ENCODE results near the gene CYP19A1.
A peak's percentile ranks its signal among the peaks of the same experiment; 100 is the strongest.
"Not testable (repeated sequence)": the region's sequence is repeated elsewhere in the genome, so short reads cannot be mapped to it uniquely, and the experiment has no call there.

Gene CYP19A1

DNA sequence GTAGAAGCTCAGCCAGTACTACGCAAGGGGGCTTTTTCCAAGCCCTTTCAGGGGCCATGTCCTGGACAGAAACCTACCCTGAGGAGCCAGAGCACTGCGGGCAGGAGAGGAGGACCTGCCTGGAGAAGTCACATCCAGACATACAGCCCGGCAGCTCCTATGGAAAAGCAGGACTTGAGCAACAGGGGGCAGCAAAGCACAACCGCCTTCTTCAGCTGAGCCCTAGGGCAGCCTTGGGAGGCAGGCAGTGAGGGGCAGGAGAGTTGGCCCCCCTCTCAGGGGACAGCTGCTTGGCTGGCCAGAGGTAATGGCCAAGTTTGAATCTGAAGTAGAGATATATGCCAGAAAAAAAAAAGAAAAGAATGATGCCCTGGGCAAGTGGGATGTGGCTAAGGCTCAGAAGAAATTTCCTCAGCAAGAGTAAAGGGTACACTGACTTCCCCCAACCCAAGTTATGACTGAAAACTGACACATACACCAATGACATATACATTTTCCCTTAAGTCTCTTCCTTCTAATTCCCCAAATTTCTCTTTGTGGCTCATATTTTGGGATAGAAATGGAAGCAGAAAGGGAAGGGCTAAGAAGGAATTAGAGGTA is 56.9 kb downstream of the CYP19A1 start:
- TF ChIP-seq POLR2A (IDR thresholded peaks at IDR 0.05; ENCODE audit: low read length) (no peak), GATA1 (IDR thresholded peaks at IDR 0.05; ENCODE audit: low read depth, low read length) (no peak)
- DNase-seq, result peak; percentile 21 to 43

DNA sequence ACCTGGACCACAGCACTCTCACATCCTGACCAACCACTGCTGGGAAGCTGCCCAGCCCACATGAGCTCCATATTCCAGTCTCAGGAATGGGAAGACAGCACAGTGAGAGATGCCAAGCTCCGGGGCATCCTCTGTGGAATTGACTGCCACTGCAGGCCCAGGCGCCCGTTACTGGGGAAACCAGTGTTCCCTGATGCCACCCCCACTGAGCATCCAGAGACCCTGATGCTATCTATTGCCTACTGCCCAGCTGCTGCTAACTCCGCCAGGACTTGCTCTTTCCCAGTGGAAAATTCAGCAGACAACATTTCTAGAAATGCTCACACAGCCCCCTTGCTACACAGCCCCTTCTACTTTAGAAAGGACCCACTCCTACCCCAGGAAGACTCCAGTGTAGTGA is 57.6 kb downstream of the CYP19A1 start:
- no peak for DNase-seq
- TF ChIP-seq GATA1 (IDR thresholded peaks at IDR 0.05; ENCODE audit: low read depth, low read length) (no peak), POLR2A (IDR thresholded peaks at IDR 0.05; ENCODE audit: low read length) (no peak)

DNA sequence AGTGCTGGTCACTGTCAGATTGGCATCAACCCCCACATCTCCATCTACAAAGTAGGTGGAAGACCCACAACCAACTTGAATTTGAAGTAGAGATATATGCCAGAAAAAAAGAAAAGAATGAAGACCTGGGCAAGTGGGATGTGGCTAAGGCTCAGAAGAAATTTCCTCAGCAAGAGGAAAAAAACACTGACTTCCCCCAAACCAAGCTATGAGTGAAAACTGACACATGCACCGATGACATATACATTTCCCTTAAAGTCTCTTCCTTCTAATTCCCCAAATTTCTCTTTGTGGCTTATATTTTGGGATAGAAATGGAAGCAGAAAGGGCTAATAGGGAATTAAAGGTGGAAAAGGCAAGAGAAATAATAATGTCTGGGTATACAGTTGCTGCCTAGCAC is 59.0 kb downstream of the CYP19A1 start:
- DNase-seq, result no peak

DNA sequence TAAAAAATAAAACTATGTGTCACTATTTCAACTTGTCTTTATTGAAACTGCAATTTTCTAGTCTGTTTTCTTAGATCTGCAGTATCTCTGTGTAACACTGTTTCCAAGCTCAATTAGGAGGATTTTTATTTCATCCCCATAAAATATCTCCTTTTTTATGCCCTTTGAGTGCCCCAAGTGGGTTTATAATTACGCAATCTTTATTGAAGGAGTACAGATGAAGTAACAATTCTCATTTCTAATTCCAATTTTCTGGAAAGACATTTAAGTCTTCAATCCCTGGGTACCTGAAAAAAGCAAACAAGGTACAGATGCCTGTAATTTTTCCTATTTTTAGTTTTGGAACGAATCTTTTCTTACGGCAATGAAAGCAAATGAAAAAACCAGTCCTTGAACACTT is 61.3 kb downstream of the CYP19A1 start:
- DNase-seq, result no peak
- TF ChIP-seq GATA1 (IDR thresholded peaks at IDR 0.05; ENCODE audit: low read depth, low read length) (no peak), POLR2A (IDR thresholded peaks at IDR 0.05; ENCODE audit: low read length) (no peak)

More for the DNA sequence above, 59.0 kb downstream of the CYP19A1 start:
- TF ChIP-seq GATA1 (IDR thresholded peaks at IDR 0.05; ENCODE audit: low read depth, low read length), result no peak
- no peak for TF ChIP-seq POLR2A (IDR thresholded peaks at IDR 0.05; ENCODE audit: low read length)

DNA sequence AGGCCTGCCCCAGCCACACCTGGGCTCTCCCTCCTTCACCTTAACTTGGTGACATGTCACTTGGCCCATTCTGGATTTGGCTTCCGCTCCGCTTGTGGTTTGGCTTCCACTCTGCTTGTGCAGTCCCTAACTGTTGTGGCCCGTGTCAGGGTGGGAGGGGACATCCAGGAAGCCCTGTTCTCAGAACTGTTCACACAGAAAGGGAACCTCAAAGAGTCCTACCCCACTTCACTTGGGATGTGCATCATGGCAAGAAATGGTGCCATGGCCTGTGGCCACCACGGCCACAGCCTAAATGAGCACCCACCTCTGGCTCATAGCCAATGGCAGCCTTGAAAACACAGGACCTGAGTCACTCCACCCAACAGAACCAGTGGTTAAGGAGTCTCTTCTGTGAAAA is 63.4 kb downstream of the CYP19A1 start:
- TF ChIP-seq GATA1 (IDR thresholded peaks at IDR 0.05; ENCODE audit: low read depth, low read length) (no peak), POLR2A (IDR thresholded peaks at IDR 0.05; ENCODE audit: low read length) (no peak)
- DNase-seq, result no peak

DNA sequence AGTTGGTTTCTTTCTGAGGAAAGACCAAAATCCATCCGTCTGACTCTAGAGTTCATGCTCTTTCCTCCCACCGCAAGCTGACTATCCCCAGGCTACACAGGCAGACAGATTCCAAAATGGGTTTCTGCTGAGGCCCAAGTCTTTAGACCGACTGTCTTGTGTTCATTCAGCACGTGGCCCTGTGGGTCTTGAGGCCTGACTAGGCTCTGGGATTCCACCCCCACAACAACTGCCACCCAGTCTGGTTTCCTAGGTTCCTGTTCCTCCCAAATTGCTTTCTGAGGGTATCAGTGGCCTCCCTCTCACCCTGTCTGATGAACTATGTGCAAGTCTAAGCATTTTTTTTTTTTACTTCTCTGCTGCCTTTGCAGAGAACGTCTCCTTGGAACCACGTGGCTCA is 67.7 kb downstream of the CYP19A1 start:
- TF ChIP-seq POLR2A (IDR thresholded peaks at IDR 0.05; ENCODE audit: low read length) (no peak), GATA1 (IDR thresholded peaks at IDR 0.05; ENCODE audit: low read depth, low read length) (no peak)
- no peak for DNase-seq

DNA sequence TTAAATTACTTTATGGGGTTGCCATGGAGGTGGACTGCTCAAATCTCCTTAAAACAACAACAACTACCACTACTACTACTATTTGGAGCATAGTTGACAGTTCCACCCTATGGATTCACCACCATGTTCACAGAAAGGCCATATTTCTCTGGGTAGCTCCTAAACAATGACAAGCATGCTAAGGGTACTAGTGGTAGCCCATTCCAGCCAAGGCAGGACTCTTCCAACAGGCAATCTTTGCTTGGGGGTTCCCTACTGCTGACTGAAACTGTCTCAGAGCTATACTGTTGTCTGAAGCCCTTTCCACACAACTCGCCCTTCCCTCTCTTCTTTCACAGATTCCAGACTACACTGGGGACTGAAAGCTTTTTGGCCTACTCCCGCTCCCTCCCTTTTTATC is 68.9 kb downstream of the CYP19A1 start:
- DNase-seq, result no peak
- TF ChIP-seq GATA1 (IDR thresholded peaks at IDR 0.05; ENCODE audit: low read depth, low read length) (no peak), POLR2A (IDR thresholded peaks at IDR 0.05; ENCODE audit: low read length) (no peak)

DNA sequence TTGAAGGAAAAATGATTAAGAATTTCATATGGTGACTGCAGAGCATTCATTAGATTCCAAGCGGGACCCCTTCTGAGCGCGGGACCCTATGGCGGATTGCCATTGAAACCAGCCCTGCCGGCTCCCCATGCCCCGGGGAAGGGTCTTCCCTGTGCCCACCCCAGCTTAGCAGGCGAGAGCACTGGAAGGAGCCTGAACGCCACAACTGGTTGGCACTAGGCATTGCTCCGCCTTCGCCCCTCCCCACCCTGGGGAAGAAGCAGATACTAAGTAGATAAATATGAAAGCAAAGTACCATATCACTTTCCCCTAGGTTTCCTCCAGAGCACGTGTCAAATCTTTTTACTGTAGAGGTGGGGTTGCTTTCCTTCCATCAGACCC is 70.7 kb downstream of the CYP19A1 start:
- TF ChIP-seq POLR2A (IDR thresholded peaks at IDR 0.05; ENCODE audit: low read length) (no peak), GATA1 (IDR thresholded peaks at IDR 0.05; ENCODE audit: low read depth, low read length) (no peak)
- DNase-seq, result no peak

DNA sequence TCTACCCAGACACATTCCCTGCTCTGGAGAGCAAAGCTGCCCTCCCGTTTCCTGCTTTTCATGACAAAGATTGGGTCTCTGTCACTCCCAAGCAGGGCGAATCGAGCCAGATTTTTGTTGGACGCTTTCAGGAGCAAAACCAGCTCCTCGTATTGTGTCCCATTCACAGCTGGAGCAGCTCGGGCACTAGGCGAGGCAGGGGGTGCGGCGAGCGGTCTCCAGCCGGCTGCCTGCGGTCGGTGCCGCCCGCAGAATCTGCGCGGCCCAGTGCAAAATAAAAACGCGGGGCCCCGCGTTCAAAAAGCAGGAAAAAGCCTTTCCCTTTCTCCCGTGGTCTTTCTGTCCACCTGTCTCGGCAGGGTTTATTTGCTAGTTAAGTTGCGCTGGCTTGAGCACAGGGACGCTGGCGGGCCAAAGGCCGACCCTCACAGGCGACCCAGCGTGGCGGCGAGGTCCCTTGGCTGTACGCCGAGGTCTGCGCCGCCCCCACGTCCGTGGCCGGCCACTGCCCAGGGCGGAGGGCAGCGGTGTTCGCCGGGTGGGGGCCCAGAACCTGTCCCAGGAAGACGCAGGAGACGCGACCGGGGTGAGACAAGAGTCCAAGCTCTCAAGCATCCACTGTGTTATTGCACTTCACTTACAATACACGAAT is 71.2 kb downstream of the CYP19A1 start:
- TF ChIP-seq GATA1 (IDR thresholded peaks at IDR 0.05; ENCODE audit: low read depth, low read length) (no peak), POLR2A (IDR thresholded peaks at IDR 0.05; ENCODE audit: low read length) (no peak)
- DNase-seq, result no peak

DNA sequence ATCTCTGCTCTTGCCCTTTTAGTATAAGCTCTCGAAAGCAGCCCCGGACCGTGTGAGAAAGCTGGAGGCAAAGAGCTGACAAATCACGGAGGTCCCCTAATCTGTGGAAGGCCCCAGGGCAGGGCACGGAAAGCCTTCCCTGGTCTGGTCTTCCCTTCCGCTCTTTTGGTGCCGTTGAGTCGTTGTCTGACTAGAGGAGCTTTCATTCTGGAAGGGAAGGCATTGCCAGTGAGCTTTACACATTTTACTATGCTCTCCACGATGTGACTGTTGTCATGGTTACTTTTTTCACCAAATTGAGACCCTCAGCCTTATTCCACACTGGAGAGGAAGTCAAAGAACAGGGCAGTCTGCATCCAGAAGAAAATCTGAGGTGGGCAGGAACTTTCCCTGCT is 71.7 kb downstream of the CYP19A1 start:
- no peak for DNase-seq
- TF ChIP-seq POLR2A (IDR thresholded peaks at IDR 0.05; ENCODE audit: low read length), result no peak

DNA sequence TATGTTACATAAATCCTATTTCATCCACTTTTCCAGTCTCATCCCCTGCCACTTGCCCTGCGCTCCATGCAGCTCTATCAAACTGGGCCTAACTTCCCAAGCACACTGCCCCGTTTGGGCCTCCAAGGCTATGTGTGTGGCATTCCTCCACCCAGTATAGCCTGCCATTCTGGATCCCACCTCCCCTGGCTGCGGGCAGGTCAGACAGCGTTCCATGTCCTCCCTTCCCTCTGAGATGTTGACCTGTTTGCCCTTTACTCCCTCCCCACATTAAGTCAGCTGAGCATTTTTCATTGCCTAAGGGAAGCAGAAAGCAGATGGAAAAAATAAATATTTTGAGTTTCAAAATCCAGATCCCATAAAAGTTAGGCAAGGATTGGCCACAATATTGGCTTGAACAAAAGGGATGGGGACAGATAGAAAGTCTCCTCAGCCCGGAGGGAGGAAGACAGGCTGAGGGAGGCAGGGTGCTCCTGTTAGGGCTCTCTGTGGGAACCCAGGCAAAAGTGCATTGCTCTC is 73.3 kb downstream of the CYP19A1 start:
- TF ChIP-seq GATA1 (IDR thresholded peaks at IDR 0.05; ENCODE audit: low read depth, low read length) (no peak), POLR2A (IDR thresholded peaks at IDR 0.05; ENCODE audit: low read length) (no peak)
- no peak for DNase-seq

DNA sequence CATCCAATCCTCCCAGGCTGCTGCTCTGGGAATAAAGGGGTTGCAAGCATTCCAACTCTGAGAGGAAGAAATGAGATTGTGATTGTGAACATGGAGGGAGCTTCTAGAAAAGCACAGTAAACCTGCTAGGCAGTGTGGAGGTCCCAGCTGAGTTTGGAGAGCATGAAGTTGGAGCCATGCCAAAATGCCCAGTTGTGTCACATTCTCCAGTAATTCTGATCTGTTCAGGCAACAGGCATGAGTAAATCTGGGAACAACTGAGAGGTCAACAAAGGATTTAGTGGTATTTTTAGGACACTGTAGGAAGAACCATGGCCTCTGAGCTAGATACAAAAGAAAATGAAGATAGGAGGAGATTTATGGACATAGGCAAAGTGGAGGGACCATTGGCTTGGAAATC is 74.7 kb downstream of the CYP19A1 start:
- no peak for DNase-seq
- TF ChIP-seq POLR2A (IDR thresholded peaks at IDR 0.05; ENCODE audit: low read length) (no peak), GATA1 (IDR thresholded peaks at IDR 0.05; ENCODE audit: low read depth, low read length) (no peak)

DNA sequence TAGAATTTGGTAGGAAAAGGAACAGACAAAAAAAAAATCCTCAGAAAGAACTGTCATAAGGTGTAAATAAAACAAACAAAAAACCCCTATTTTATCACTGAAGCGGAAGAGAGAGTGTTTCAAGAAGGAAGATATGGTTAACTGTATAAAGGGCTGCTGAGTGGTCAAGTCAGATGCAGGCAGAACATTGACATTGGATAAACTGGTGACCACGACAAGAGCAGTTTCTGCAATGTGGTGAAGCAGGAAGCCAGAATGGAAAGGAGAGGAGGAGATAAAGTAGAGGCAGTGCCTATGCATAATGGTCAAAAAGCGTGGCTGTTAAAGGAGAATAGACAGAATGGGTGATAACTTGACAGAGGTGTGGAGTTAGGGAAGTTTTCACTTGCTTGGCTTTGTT is 75.3 kb downstream of the CYP19A1 start:
- no peak for TF ChIP-seq POLR2A (IDR thresholded peaks at IDR 0.05; ENCODE audit: low read length)
- no peak for TF ChIP-seq GATA1 (IDR thresholded peaks at IDR 0.05; ENCODE audit: low read depth, low read length)
- no peak for DNase-seq

DNA sequence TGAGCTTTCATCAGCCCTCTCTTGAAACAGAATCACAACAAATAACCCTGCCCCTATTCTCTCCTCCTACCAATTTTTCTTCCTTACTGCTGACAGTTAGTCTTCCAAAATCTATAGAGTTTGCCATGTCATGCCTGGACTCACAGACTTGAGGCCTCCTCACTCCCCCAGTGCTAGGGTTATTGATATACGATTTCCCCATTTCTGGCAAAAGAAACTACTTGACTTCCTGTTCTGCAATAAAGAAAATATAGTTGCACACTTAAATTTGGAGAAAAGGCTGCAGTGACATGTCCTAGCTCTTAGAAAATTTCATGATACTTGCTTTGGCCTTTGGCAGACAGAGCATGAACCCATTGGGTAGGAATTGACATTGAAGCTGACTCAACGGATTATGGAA is 75.9 kb downstream of the CYP19A1 start:
- TF ChIP-seq GATA1 (IDR thresholded peaks at IDR 0.05; ENCODE audit: low read depth, low read length), result no peak
- TF ChIP-seq POLR2A (IDR thresholded peaks at IDR 0.05; ENCODE audit: low read length), result no peak
- DNase-seq, result no peak

DNA sequence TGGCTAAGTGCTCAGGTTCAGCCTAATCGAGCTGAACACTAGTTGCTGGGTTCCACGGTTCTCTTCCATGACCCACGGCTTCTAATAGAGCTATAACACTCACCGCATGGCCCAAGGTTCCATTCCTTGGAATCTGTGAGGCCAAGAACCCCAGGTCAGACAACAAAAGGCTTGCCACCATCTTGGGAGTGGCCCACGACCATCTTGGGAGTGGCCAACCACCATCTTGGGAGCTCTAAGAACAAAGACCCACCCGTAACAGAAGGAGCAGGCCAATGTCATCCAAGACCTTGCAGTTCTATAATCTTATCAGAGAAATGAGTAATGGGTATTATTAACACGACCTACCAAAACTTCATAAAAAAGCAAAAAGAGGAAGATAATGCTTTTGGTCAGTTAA is 77.3 kb downstream of the CYP19A1 start:
- not testable (repeated sequence) for DNase-seq

Measured in erythroblast (primary cell).